Measurements from ENCODE around the gene ATRX.
"Not testable (repeated sequence)": the region's sequence is repeated elsewhere in the genome, so short reads cannot be mapped to it uniquely, and the experiment has no call there.

Gene ATRX

GRCh38 chrX:77785486-77786364 is at the start of gene ATRX:
Gene ATRX, minus strand, starts transcription at chrX:77786216. Its CDS starts 215 bp downstream, at chrX:77786001.
- peak; percentile 45 to 52 for DNase-seq (ENCODE audit: low read depth in 2 of 2)

- DNase-seq (ENCODE audit: low read depth in 2 of 2), result not testable (repeated sequence)
These were observed 45.5 kb upstream of the ATRX start for GRCh38 chrX:77831544-77831943.

GRCh38 chrX:77821989-77822388 is 36.0 kb upstream of the ATRX start:
- DNase-seq (ENCODE audit: low read depth in 2 of 2), result not testable (repeated sequence)

- no peak for DNase-seq (ENCODE audit: low read depth in 2 of 2)
These were observed 34.2 kb upstream of the ATRX start for GRCh38 chrX:77820091-77820727.

GRCh38 chrX:77814210-77814609 is 28.2 kb upstream of the ATRX start:
- DNase-seq (ENCODE audit: low read depth in 2 of 2), result no peak

- DNase-seq (ENCODE audit: low read depth in 2 of 2), result no peak
These were observed 16.2 kb upstream of the ATRX start for GRCh38 chrX:77802201-77802600.

- DNase-seq (ENCODE audit: low read depth in 2 of 2), result no peak
These were observed 9.1 kb upstream of the ATRX start for GRCh38 chrX:77795124-77795523.

- no peak for DNase-seq (ENCODE audit: low read depth in 2 of 2)
These were observed 7.9 kb upstream of the ATRX start for GRCh38 chrX:77793946-77794345.

GRCh38 chrX:77788050-77788449 is 2.0 kb upstream of the ATRX start:
- DNase-seq (ENCODE audit: low read depth in 2 of 2), result no peak

GRCh38 chrX:77786365-77786680 is 307 bp upstream of the ATRX start:
- no peak for DNase-seq (ENCODE audit: low read depth in 2 of 2)

- DNase-seq (ENCODE audit: low read depth in 2 of 2), result no peak
These were observed 6.3 kb downstream of the ATRX start for GRCh38 chrX:77779695-77780094.

- DNase-seq (ENCODE audit: low read depth in 2 of 2), result no peak
These were observed 9.4 kb downstream of the ATRX start for GRCh38 chrX:77776659-77777058.

- DNase-seq (ENCODE audit: low read depth in 2 of 2), result no peak
These were observed 14.4 kb downstream of the ATRX start for GRCh38 chrX:77771601-77772000.

- DNase-seq (ENCODE audit: low read depth in 2 of 2), result no peak
These were observed 17.2 kb downstream of the ATRX start for GRCh38 chrX:77768787-77769186.

GRCh38 chrX:77766212-77766611 is 19.8 kb downstream of the ATRX start:
- DNase-seq (ENCODE audit: low read depth in 2 of 2), result not testable (repeated sequence)

- DNase-seq (ENCODE audit: low read depth in 2 of 2), result no peak
These were observed 30.5 kb downstream of the ATRX start for GRCh38 chrX:77755561-77755960.

- not testable (repeated sequence) for DNase-seq (ENCODE audit: low read depth in 2 of 2)
These were observed 32.1 kb downstream of the ATRX start for GRCh38 chrX:77753942-77754341.

GRCh38 chrX:77749695-77750094 is 36.3 kb downstream of the ATRX start:
- no peak for DNase-seq (ENCODE audit: low read depth in 2 of 2)

- no peak for DNase-seq (ENCODE audit: low read depth in 2 of 2)
These were observed 42.3 kb downstream of the ATRX start for GRCh38 chrX:77743720-77744119.

- DNase-seq (ENCODE audit: low read depth in 2 of 2), result no peak
These were observed 43.1 kb downstream of the ATRX start for GRCh38 chrX:77742788-77743476.

- DNase-seq (ENCODE audit: low read depth in 2 of 2), result no peak
These were observed 45.6 kb downstream of the ATRX start for GRCh38 chrX:77740376-77740905.

GRCh38 chrX:77733342-77733741 is 52.7 kb downstream of the ATRX start:
- no peak for DNase-seq (ENCODE audit: low read depth in 2 of 2)

Measured in stimulated activated CD4-positive, alpha-beta T cell treated with anti-CD3 and anti-CD28 coated beads, Interleukin-12 subunit alpha, Interleukin-12 subunit beta, amount 100 ng/mL, for 24 hours (primary cell).